ENCODE results near the gene SIAH1.

GRCh38 chr16:48432136-48432535 is 46.9 kb upstream of the SIAH1 start:
- TF ChIP-seq CTCF (IDR thresholded peaks at IDR 0.05), result no peak
- no peak for TF ChIP-seq POLR2A (IDR thresholded peaks at IDR 0.05)

Data from right lobe of liver (tissue), 4 donors.